ENCODE results near the gene IRAK2. TPM values are rescaled to one million over a fixed set of nuclear protein-coding genes. Genes with fewer than 3 reads are reported as not detected.

Gene IRAK2
- total and polyA plus RNA-seq, 2 of the 8 experiments (the other 6 are each of a cell fraction or from before 2014, with no cell fraction given): 1.5 TPM

- TF ChIP-seq CHD7 (IDR thresholded peaks at IDR 0.05; ENCODE audit: insufficient replicate concordance, low read length) (no peak), TEAD4 (IDR thresholded peaks at IDR 0.05; ENCODE audit: low read depth, low read length) (no peak), RFX5 (IDR thresholded peaks at IDR 0.05; ENCODE audit: borderline replicate concordance, low read depth, low read length) (no peak), E2F6 (IDR thresholded peaks at IDR 0.05) (no peak), EP300 (IDR thresholded peaks at IDR 0.05; ENCODE audit: borderline replicate concordance in 1 of 2, low read depth in 2 of 2, low read length in 2 of 2) (no peak), GABPA (IDR thresholded peaks at IDR 0.05; ENCODE audit: borderline replicate concordance, insufficient read depth, low read length) (no peak), JUND (IDR thresholded peaks at IDR 0.05; ENCODE audit: low read length) (no peak), EZH2 (IDR thresholded peaks at IDR 0.05; ENCODE audit: low read depth, low read length, severe bottlenecking) (no peak), SUZ12 (IDR thresholded peaks at IDR 0.05; ENCODE audit: low read length) (no peak), BCL11A (IDR thresholded peaks at IDR 0.05; ENCODE audit: low read depth in 2 of 2, low read length in 2 of 2) (no peak)
These were observed 29.1 kb downstream of the IRAK2 start (continued) for GRCh38 chr3:10193692-10194327.

All from H1 (cell line).